ENCODE results near the gene SH3GL1. TPM values are rescaled to one million over a fixed set of nuclear protein-coding genes. Genes with fewer than 3 reads are reported as not detected.

Gene SH3GL1
- total and polyA plus RNA-seq, 2 of the 4 experiments (the other 2 are of a cell fraction) = 28.1 to 138 TPM

GRCh38 chr19:4319067-4319718 lies 81.2 kb downstream of the SH3GL1 start:
- no peaks in the 10 kb centered on the region; the same call in 1 of the 2 replicates for H3K36me3 ChIP-seq (ENCODE audit: control insufficient read depth, insufficient read depth, low read length)
- H3K9ac ChIP-seq (ENCODE audit: low read depth, low read length) = no peak overlapping the region
- no peak overlapping the region for H3K4me2 ChIP-seq (ENCODE audit: low read depth, low read length)
- H3K4ac ChIP-seq (ENCODE audit: low read depth, low read length) = no peak overlapping the region
- H4K8ac ChIP-seq (ENCODE audit: low read depth in 2 of 2, low read length in 2 of 2) = no peak overlapping the region
- dilution Hi-C loops (cut with HindIII; ENCODE audit: low sequenced_read_pairs, unreplicated experiment) = no loop called here
- CTCF ChIA-PET = no interaction called here
- H2BK5ac ChIP-seq (ENCODE audit: low read depth, low read length, poor library complexity, severe bottlenecking) = no peak overlapping the region
- H2BK20ac ChIP-seq (ENCODE audit: low read depth, low read length) = no peak overlapping the region
- no peaks in the 10 kb centered on the region for H3K9me1 ChIP-seq (ENCODE audit: insufficient read depth, low read length)
- no peak overlapping the region for H2BK120ac ChIP-seq (ENCODE audit: low read depth, low read length)
- no peak overlapping the region for H3K18ac ChIP-seq (ENCODE audit: low read depth, low read length)
- no peak overlapping the region for H4K5ac ChIP-seq (ENCODE audit: low read depth, low read length)
- POLR2A ChIA-PET (ENCODE audit: unreplicated experiment) = no interaction called here
- peaks cover 3% of the 10 kb centered on the region; the same call in 1 of the 2 replicates for H3K9me3 ChIP-seq (ENCODE audit: control insufficient read depth, insufficient read depth, low read length)
- no peak overlapping the region for H3K4me3 ChIP-seq (ENCODE audit: insufficient read depth, low read depth, low read length)
- no peaks in the 10 kb centered on the region for H4K20me1 ChIP-seq (ENCODE audit: insufficient read depth, low read length)
- H3K27ac ChIP-seq (ENCODE audit: insufficient read depth, low read length) = no peak overlapping the region
- H2AK9ac ChIP-seq (replicated peaks; ENCODE audit: low read depth, low read length, poor library complexity) = no peak overlapping the region
- no peaks in the 10 kb centered on the region for H3K4me1 ChIP-seq (ENCODE audit: control insufficient read depth, insufficient read depth, low read length)
- H2BK15ac ChIP-seq (ENCODE audit: low read depth, low read length) = no peak overlapping the region
- intact Hi-C loops (cut with micrococcal nuclease) = no loop called here
- TF ChIP-seq FOS (IDR thresholded peaks at IDR 0.05; ENCODE audit: low read depth, low read length) (no peak), SMC3 (IDR thresholded peaks at IDR 0.05; ENCODE audit: low read depth, low read length) (no peak), USF2 (IDR thresholded peaks at IDR 0.05; ENCODE audit: low read depth, low read length) (no peak), MXI1 (IDR thresholded peaks at IDR 0.05; ENCODE audit: borderline replicate concordance, low read depth, low read length) (no peak), MAZ (IDR thresholded peaks at IDR 0.05; ENCODE audit: borderline replicate concordance, low read depth, low read length) (no peak), CHD1 (IDR thresholded peaks at IDR 0.05; ENCODE audit: low read depth, low read length) (no peak), RFX5 (IDR thresholded peaks at IDR 0.05; ENCODE audit: low read depth, low read length) (no peak), ELK1 (IDR thresholded peaks at IDR 0.05; ENCODE audit: borderline replicate concordance, low read depth, low read length) (no peak), RCOR1 (IDR thresholded peaks at IDR 0.05; ENCODE audit: insufficient replicate concordance, low read length) (no peak), POLR2A (IDR thresholded peaks at IDR 0.05; ENCODE audit: low read depth, low read length) (no peak), RAD21 (IDR thresholded peaks at IDR 0.05; ENCODE audit: low read length) (no peak), BHLHE40 (IDR thresholded peaks at IDR 0.05; ENCODE audit: low read depth, low read length) (no peak), CTCF (conservative IDR thresholded peaks at IDR 0.05; ENCODE audit: low read depth, low read length) (no peak), CEBPB (IDR thresholded peaks at IDR 0.05; ENCODE audit: low read depth, low read length) (no peak), MAFK (IDR thresholded peaks at IDR 0.05; ENCODE audit: low read depth, low read length) (no peak), NFE2L2 (IDR thresholded peaks at IDR 0.05; ENCODE audit: low read depth, low read length) (no peak)
- no peak overlapping the region for H3K23ac ChIP-seq (ENCODE audit: low read depth, low read length)
- H2AFZ ChIP-seq (replicated peaks; ENCODE audit: low read length, poor library complexity) = no peak overlapping the region
- BruUV-seq (replicated peaks) = no TSS peak
- H2AK5ac ChIP-seq (ENCODE audit: low read depth, low read length) = no peak overlapping the region
- H3K14ac ChIP-seq (replicated peaks; ENCODE audit: low read depth, low read length) = no peak overlapping the region
- no peak for DNase-seq
- in situ Hi-C loops (cut with MboI; ENCODE audit: low sequenced_read_pairs) = no loop called here
- H3K79me1 ChIP-seq (ENCODE audit: low read depth in 1 of 2, low read length in 2 of 2) = no peaks in the 10 kb centered on the region; a peak in 1 of 4 replicates
- no peak for ATAC-seq (ENCODE audit: low read depth)
- H3K27me3 ChIP-seq (ENCODE audit: control insufficient read depth, insufficient read depth, low read length) = no peaks in the 10 kb centered on the region
- no peak overlapping the region for H3K56ac ChIP-seq (ENCODE audit: extremely low read depth, insufficient read depth, low read length)
- WGBS, 2 experiments (ENCODE audit: extremely low coverage in 2 of 2, insufficient read length in 1 of 2) = 100% methylated on average over 2 of the region's 2 CpGs; no CpG with 5 or more reads in 1 of the 2 experiments
- no peak overlapping the region for H4K91ac ChIP-seq (ENCODE audit: insufficient read depth, low read depth, low read length)

Data from IMR-90 (cell line).